ENCODE measurements around the gene STK32B.
"Not testable (repeated sequence)": the region's sequence is repeated elsewhere in the genome, so short reads cannot be mapped to it uniquely, and the experiment has no call there.

STK32B gene

DNA sequence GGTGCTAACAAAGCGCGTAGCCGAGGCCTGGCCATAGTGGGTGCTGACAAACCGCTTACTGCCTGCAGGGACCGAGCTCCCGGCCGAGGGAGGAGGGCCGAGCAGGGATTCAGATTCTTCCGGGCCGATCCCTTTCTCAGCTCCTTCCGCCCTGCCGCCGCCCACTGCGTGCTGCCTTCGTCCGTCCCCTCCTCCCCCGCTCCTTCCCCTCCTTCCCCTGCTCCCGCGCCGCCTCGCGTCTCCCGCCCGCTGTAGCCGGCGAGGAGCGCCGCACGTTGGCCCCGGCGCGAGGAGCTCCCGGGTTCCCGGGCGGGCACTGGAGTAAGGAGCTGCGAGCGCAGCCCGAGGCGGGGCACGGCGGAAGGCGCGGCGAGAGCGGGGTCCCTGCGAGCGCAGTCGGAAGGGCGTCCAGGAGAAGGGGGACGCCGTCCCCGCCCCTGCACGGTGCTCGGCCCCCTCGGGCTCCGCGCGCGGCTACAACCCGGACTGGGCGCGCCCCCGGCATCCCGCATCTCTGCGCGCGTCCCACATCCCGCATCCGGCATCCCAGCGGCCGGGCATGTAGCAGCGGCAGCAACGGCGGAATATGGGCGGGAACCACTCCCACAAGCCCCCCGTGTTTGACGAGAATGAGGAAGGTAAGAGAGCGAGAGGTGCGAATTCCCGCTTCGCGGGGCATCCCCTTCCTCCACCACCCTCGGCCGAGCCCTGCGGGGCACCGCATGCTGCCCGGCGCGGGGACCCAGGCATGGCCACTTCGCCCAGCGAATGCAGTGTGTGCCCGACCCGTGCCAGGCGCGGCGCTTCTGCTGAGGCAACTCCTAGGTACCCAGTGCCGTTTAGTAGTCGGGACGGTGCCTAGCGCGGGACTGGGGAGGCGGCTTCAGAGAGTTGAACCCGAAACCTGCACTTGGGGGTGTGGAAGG lies at the start of gene STK32B:
Gene STK32B, plus strand, starts transcription at position 203 of the 926 bp plus-strand sequence.
- TF ChIP-seq, protein P1, sequence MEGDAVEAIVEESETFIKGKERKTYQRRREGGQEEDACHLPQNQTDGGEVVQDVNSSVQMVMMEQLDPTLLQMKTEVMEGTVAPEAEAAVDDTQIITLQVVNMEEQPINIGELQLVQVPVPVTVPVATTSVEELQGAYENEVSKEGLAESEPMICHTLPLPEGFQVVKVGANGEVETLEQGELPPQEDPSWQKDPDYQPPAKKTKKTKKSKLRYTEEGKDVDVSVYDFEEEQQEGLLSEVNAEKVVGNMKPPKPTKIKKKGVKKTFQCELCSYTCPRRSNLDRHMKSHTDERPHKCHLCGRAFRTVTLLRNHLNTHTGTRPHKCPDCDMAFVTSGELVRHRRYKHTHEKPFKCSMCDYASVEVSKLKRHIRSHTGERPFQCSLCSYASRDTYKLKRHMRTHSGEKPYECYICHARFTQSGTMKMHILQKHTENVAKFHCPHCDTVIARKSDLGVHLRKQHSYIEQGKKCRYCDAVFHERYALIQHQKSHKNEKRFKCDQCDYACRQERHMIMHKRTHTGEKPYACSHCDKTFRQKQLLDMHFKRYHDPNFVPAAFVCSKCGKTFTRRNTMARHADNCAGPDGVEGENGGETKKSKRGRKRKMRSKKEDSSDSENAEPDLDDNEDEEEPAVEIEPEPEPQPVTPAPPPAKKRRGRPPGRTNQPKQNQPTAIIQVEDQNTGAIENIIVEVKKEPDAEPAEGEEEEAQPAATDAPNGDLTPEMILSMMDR (IDR thresholded peaks at IDR 0.05), result no peak
- no peaks in the 10 kb centered on the region for H3K36me3 ChIP-seq
- peak within 1 kb of the TSS; percentile 28 to 33 for H3K4me3 ChIP-seq (ENCODE audit: low read depth in 1 of 2, low read length in 1 of 2)
- H3K9me3 ChIP-seq, result no peaks in the 10 kb centered on the region
- no peak within 1 kb of the TSS for H3K27ac ChIP-seq
- H3K4me1 ChIP-seq (ENCODE audit: control insufficient read depth in 1 of 2, insufficient read depth in 1 of 2, low read depth in 1 of 2, low read length in 1 of 2), result peaks cover 16 to 19% of the 10 kb centered on the region in 2 experiments
- peaks cover 48% of the 10 kb centered on the region for H3K27me3 ChIP-seq

DNA sequence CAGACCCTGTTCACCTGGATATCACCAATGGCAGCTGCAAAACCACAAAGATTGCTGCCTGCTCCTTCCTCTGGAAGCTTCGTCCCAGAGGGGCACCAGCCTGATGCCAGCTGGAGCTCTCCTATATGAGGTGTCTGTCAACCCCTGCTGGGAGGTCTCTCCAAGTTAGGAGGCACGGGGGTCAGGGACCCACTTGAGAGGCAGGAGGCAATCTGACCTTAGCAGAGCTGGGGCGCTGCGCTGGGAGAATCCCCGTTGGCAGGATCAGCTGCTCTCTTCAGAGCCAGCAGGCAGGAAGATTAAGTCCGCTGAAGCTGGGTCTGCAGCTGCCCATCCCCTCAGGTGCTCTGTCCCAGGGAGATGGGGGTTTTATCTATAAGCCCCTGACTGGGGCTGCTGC lies 49.6 kb upstream of the STK32B start:
- H3K4me3 ChIP-seq (ENCODE audit: low read depth in 1 of 2, low read length in 1 of 2); H3K4me1 ChIP-seq (ENCODE audit: control insufficient read depth in 1 of 2, insufficient read depth in 1 of 2, low read depth in 1 of 2, low read length in 1 of 2); H3K27ac ChIP-seq; H3K36me3 ChIP-seq; H3K9me3 ChIP-seq: not testable (repeated sequence)
- peaks cover 19% of the 10 kb centered on the region for H3K27me3 ChIP-seq

- Histone ChIP-seq H3K27me3 (peaks cover 19% of the 10 kb centered on the region), H3K36me3 (no peaks in the 10 kb centered on the region), H3K4me1 (ENCODE audit: control insufficient read depth in 1 of 2, insufficient read depth in 1 of 2, low read depth in 1 of 2, low read length in 1 of 2) (no peaks in the 10 kb centered on the region), H3K9me3 (no peaks in the 10 kb centered on the region), H3K4me3 (ENCODE audit: low read depth in 1 of 2, low read length in 1 of 2) (no peak overlapping the region), H3K27ac (no peak overlapping the region)
- TF ChIP-seq, protein P1 (IDR thresholded peaks at IDR 0.05), result no peak
These were observed 47.9 kb upstream of the STK32B start for GRCh38 chr4:5003372-5003857.

GRCh38 chr4:5003918-5004317 lies 47.4 kb upstream of the STK32B start:
- no peaks in the 10 kb centered on the region for H3K9me3 ChIP-seq
- H3K27me3 ChIP-seq, result peaks cover 19% of the 10 kb centered on the region
- H3K4me3 ChIP-seq (ENCODE audit: low read depth in 1 of 2, low read length in 1 of 2), result no peak overlapping the region
- H3K36me3 ChIP-seq, result no peaks in the 10 kb centered on the region
- no peak overlapping the region for H3K27ac ChIP-seq
- no peaks in the 10 kb centered on the region for H3K4me1 ChIP-seq (ENCODE audit: control insufficient read depth in 1 of 2, insufficient read depth in 1 of 2, low read depth in 1 of 2, low read length in 1 of 2)
- TF ChIP-seq, protein P1 (IDR thresholded peaks at IDR 0.05), result no peak

DNA sequence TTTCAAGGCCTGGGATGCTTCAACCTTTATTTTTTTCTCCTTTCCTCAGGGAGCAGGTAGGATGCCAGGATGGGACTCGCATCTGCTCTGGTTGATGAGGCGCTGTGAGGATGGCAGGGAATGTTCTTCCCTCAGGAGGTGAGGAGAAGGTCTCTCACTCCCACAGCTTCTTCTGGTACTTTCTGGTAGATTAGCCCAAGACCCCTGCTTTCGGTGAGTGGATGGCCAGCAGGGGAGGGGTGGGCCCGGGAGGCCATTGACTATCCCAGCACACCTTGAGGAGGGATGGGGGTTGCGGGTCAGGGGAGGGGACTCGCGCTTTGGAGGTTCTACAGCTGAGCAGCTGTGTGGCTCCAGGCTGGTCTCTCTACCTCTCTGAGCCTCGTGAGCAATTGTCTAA lies 46.8 kb upstream of the STK32B start:
- Histone ChIP-seq H3K27me3 (peaks cover 19% of the 10 kb centered on the region), H3K4me3 (ENCODE audit: low read depth in 1 of 2, low read length in 1 of 2) (no peak overlapping the region), H3K36me3 (no peaks in the 10 kb centered on the region), H3K9me3 (no peaks in the 10 kb centered on the region), H3K27ac (no peak overlapping the region), H3K4me1 (ENCODE audit: control insufficient read depth in 1 of 2, insufficient read depth in 1 of 2, low read depth in 1 of 2, low read length in 1 of 2) (no peaks in the 10 kb centered on the region)
- TF ChIP-seq, protein P1 (IDR thresholded peaks at IDR 0.05), result no peak

DNA sequence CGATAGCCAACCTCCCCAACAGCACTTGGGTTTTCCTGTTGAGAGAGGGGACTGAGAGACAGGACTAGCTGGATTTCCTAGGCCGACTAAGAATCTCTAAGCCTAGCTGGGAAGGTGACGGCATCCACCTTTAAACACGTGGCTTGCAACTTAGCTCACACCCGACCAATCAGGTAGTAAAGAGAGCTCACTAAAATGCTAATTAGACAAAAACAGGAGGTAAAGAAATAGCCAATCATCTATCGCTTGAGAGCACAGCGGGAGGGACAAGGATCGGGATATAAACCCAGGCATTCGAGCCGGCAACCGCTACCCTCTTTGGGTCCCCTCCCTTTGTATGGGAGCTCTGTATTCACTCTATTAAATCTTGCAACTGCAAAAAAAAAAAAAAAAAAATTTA lies 44.3 kb upstream of the STK32B start:
- H3K27me3 ChIP-seq, result peaks cover 19% of the 10 kb centered on the region
- not testable (repeated sequence) for H3K4me1 ChIP-seq (ENCODE audit: control insufficient read depth in 1 of 2, insufficient read depth in 1 of 2, low read depth in 1 of 2, low read length in 1 of 2); H3K4me3 ChIP-seq (ENCODE audit: low read depth in 1 of 2, low read length in 1 of 2); H3K9me3 ChIP-seq; H3K36me3 ChIP-seq; H3K27ac ChIP-seq

Measured in neutrophil (primary cell).